ENCODE data around the gene SLC16A14.

Gene SLC16A14

DNA sequence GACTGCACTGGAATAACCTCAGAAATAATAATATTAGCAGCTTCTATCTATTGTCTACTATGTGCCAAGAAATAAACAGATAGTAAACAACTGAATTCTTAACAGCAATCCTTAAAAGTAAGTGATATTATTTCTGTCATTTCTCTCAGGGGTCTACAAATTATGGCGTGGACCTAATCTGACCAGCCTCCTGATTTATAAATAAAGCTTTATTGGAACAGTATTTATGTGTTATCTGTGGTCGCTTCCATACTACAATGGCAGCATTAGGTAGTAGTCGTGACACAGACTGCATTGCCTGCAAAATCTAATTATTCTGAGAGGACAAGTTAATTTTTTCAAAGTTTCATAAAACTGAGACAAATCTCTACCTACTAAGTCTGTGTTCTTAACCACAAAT lies 49.0 kb downstream of the SLC16A14 start:
- DNase-seq, result no peak

DNA sequence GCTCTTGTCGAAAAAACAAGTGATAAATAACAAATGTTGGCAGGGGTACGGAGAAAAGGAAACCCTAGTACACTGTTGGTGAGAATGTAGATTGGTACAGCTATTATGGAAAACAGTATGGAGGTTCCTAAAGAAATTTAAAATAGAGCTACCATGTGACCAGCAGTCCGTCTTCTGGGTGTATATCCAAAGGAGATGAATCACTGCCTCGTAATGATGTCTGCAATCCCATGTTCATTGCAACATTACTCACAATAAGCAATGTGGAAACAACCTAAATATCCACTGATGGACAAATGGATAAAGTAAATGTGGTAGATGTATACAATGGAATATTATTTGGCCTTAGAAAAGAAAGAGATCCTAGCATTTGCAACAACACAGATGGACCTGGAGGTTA lies 50.6 kb downstream of the SLC16A14 start:
- DNase-seq, result no peak

DNA sequence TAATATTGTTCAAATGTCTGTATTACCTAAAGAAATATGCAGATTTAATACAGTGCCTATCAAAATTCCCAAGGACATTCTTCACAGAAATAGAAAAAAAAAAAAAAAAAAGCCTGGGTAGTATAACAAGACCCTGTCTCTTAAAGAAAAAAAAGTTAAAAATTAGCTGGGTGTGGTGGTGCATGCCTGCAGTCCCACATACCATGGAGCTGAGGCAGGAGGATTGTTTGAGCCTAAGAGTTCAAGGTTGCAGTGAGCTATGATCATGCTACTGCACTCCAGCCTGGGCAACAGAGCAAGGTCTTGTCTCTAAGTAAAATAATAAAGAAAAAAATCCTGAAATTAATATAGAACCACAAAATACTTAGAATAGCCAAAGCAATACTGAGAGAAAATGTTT lies 51.9 kb downstream of the SLC16A14 start:
- no peak for DNase-seq

DNA sequence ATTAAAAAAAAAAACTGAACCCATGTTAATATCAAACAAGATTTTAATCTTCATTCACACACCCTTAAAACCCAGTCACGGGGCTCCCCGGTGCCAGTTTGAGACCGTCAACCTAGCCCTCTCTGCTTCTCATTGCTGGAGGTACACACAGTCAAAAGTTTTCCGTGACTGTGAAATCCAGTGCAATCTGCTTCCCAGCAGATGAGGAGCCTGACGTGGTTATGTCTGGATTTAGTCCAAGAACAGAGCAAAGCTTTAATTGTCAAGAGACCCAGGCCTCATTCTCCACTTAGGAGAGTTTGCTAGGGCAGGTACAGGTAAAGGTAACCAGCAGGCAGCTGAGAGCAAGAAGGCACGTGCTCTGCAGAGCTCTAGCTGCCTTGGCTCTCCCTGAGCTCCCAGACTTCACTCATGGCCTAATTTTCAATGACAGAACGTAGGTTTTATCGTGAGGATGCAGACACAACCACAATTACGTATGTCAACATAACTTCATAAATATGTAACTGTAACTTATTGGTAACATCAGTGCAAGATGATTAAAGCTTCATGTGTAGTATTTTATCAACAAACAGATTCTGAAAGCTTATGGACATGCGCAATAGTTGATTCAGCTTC lies 56.3 kb downstream of the SLC16A14 start:
- no peak for DNase-seq

DNA sequence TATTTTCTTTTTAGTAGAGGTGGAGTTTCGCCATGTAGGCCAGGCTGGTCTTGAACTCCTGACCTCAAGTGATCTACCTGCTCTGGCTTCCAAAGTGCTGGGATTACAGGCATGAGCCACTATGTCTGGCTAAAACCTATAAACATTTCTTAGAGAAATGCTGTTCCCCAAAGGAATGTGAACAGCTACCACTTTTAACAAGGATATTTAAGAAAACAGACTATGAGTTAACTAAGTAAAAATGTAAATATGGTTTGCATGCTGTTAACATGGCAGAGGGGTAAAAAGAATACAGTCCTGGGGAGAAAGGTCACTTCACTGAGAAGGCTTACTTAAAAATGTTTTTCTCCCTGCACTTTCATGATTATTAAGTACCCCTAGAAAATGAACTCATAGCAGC lies 57.1 kb downstream of the SLC16A14 start:
- no peak for DNase-seq

DNA sequence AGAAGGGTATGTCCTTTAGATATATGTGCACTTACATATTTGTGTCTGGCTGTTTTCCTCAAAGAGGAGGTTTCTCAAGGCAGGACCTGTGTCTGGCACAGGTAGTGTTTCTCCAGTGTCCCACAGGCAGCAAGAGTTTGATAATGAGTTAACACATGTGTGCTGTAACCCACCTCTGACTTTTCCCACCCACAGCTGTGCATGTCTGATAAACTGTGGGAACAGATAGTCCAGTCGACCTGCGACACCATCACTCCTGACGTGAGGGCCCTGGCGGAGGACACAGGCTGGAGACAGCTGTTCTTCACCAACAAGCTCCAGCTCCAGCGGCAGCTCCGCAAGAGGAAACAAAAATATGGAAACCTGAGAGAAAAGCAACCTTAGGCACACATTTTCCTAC lies 58.2 kb downstream of the SLC16A14 start:
- no peak for DNase-seq

DNA sequence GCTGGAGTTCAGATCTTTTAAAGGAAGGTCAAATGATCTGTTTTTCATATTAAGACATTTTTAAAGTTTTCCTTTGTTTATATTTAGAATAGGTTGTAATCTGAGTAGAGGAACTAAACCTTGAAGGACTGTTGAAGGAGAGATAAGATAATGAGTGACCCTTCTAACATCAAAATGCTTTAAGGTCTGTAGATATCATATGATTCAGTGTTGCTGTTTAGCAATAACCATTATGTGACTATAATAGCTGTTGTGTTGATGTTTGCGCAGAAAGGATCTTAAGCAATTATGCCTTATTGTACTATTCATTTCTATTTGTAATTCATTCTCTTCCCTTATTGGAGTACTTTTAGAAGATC lies 60.0 kb downstream of the SLC16A14 start:
- no peak for DNase-seq

DNA sequence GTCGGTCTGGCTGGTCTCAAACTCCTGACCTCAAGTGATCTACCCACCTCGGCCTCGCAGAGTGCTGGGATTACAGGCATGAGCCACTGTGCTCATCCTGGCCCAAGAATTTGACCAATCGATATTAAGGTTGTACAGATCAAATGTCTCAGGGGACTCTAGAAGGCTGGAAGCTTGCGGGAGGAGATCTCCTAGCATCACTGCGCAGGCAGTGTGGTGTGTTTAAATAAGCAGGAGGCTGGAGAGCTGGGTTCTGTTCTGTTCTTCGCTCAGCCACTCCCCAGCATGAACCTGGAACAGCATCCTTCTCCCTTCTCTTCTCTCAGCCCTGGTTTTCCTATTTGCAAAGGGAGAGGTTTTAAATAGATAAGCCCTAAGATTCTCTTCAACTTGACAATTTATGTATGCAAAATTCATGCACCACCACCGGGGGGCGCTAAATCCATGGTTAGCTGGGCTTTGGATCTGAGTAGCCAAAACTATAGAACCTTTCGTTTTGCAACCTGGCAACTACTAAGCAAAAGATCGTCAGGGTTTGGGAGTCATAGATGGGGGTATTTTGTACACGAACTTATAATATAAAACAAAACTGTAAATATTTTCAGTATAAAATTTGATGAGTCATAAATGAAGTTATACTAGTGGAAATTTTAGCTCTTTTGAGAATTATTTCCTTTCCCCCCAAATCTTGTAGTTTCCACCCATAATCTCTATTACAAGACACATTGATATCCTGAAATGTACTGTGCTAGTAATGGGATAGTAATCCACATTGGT lies 60.6 kb downstream of the SLC16A14 start:
- DNase-seq, result peak; percentile 46

DNA sequence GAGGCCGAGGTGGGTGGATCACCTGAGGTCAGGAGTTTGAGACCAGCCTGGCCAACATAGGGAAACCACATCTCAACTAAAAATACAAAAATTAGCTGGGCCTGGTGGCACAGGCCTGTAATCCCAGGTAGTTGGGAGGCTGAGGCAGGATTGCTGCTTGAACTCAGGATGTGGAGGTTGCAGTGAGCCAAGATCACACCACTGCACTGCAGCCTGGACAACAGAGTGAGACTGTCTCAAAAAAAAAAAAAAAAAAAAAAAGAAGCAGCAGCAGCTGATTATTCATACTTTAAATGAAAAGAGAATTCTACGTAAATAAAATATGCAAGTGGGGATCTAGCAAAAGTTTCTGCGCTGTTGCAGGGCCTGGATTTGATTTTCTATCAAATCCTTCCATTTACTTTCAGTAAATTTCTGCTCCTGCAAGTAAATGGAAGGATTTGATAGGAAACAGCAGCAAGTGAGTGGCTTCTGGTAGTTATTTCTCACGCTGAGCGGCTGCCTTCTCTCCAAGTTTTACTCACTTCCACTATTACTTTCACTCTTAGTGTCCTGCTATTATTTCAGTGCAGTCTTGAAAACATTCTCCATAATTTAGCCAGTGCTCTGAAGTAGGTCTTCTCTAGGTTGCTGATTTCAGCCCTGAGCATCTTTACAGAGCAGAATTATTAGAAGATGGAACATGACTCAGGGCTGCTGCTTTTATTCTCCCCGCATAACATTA lies 68.4 kb downstream of the SLC16A14 start:
- no peak for DNase-seq

DNA sequence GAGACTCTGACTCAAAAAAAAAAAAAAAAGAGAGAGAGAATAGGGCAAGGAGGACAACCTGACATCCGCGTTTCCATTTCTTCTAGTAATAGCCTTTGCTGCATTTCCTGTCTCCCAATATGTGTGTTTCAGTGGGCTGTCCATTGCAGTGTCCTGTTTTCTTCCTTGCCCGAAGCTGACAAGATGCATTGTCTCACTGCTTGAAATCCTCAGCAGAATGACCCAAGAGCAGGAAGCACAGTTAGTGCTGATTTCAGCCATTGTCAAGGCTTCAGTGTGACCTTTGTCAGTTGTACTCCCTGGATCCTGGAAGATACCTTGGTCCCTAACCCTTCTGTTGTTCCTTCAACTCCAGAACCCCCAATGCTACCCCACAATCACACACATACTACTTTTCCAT lies 71.2 kb downstream of the SLC16A14 start:
- no peak for DNase-seq

DNA sequence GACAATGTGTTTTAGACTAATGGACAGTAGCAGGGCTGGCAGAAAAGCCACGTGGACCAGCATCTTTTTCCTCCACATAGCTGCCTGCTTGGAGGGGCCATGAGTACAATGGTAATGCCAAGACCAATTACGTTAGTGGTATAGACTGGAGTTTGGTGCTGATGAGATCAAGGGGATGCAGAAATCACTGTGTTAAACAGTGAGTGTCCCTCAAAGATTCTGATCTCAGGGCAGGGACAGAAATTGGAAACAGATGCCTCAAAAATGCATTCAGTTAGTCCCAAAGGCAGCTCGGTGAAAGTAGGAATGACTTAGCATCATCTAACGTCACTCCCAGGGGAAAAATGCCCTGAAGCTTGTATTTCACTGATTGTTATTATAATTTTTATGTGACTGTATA lies 72.4 kb downstream of the SLC16A14 start:
- no peak for DNase-seq

DNA sequence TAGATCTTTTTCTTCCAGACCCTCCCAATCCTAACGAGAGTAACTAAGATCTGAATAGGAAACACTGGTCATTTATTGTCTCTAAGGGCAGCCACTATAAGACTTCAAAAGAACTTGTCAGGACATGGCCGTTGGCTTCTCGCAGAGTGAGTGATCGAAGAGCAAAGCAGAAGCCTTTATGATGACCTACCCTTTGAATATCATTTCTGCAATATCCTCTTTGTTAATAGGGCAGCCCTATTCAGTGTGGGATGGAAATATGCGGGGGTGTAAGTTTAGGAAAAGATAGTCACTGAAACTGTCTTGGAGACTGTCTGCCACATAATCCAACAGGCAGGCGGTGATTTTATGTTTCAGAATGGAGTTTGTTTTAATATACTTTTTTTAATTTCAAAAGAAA lies 75.5 kb downstream of the SLC16A14 start:
- DNase-seq, result no peak

All from NCI-H1092 treated with DMSO at 0.1 percent for 48 hours (cell line).